Endothelial cell of umbilical vein (primary cell): Measurements from ENCODE around the gene SLC13A5. TPM values are rescaled to one million over a fixed set of nuclear protein-coding genes. Genes with fewer than 3 reads are reported as not detected.

Experiments used
- BruUV-seq: library from RNA; stranded (reverse); fragments of 400-500 nt; replicated peaks from 2 replicates; lab custom pipeline; 2021; lab: Mats Ljungman, UMichigan
- CTCF ChIA-PET: fragments of 300-600, 350-600 bp; sonication (Branson Sonifier 250); formaldehyde crosslinking; loops from one replicate; lab custom pipeline; 2021; ENCODE audit warnings: antibody characterized with exemption, inconsistent platforms; lab: Charles Lee
- POLR2A ChIA-PET: fragments of 300-600, 350-600 bp; sonication (Branson Sonifier 250); formaldehyde crosslinking; loops from one replicate; lab custom pipeline; 2021; ENCODE audit warnings: antibody characterized with exemption, inconsistent platforms; lab: Charles Lee
- DNase-seq: peaks from one replicate; pipeline ENCODE4 v3.0.0-alpha.2; 2011; ENCODE audit warnings: low read depth, low spot score
- FAIRE-seq: peaks from 2 replicates; lab custom pipeline; 2011; peaks lifted over from hg19 to GRCh38; lab: Jason Lieb, UNC
- H2AFZ ChIP-seq: 2 replicates; pipeline ENCODE4 v1.6.0; 2012; ENCODE audit warnings: low read depth, low read length, control low read depth, inconsistent platforms
- H3K27ac ChIP-seq: 2 replicates; pipeline ENCODE4 v1.5.1; 2011; ENCODE audit warnings: low read depth, mild to moderate bottlenecking, control low read depth, low read length, moderate library complexity; ENCODE audit not compliant: insufficient read depth
- H3K27me3 ChIP-seq, 2 experiments: 2 replicates each; pipeline versions ENCODE4 v1.6.0 to v1.6.1; 2011; ENCODE audit warnings: low read length in 2 of 2, mixed read lengths in 1 of 2; ENCODE audit not compliant: control insufficient read depth in 2 of 2, insufficient read depth in 2 of 2
- H3K36me3 ChIP-seq, 2 experiments: 2 replicates in 1 of 2; 3 replicates in 1 of 2; pipeline ENCODE4 v1.5.1; 2011; ENCODE audit warnings: low read length in 2 of 2, mild to moderate bottlenecking in 1 of 2, moderate library complexity in 1 of 2; ENCODE audit not compliant: control insufficient read depth in 2 of 2, insufficient read depth in 2 of 2; ENCODE audit errors: extremely low read depth in 1 of 2
- H3K4me1 ChIP-seq: 3 replicates; pipeline ENCODE4 v1.5.1; 2011; ENCODE audit warnings: mild to moderate bottlenecking, low read length; ENCODE audit not compliant: control insufficient read depth, insufficient read depth; ENCODE audit errors: extremely low read depth
- H3K4me2 ChIP-seq: 2 replicates; pipeline ENCODE4 v1.6.1; 2011; ENCODE audit warnings: low read length, control low read depth, mixed read lengths; ENCODE audit not compliant: insufficient read depth
- H3K4me3 ChIP-seq, 3 experiments: fragments of 200-600 bp in 1 of 3; sonication (generic), shearing (Covaris generic) in 1 of 3; replicated peaks in 1 of 3; 2 replicates each; pipeline ENCODE4 v1.5.1; 2011 to 2016; ENCODE audit warnings: control low read depth in 3 of 3, low read length in 3 of 3, mild to moderate bottlenecking in 2 of 3, inconsistent platforms in 1 of 3, low read depth in 1 of 3, moderate library complexity in 1 of 3; ENCODE audit not compliant: insufficient read depth in 1 of 3
- H3K79me2 ChIP-seq: 2 replicates; pipeline ENCODE4 v1.6.0; 2012; ENCODE audit warnings: low read length, inconsistent platforms; ENCODE audit not compliant: control insufficient read depth, insufficient read depth
- H3K9ac ChIP-seq: replicated peaks from 2 replicates; pipeline ENCODE3; 2011; ENCODE audit warnings: low read length, control low read depth; ENCODE audit not compliant: insufficient read depth; ENCODE audit errors: extremely low read depth
- H3K9me1 ChIP-seq: replicated peaks from 3 replicates; pipeline ENCODE4 v1.6.0; 2011; ENCODE audit warnings: mild to moderate bottlenecking, low read length; ENCODE audit not compliant: control insufficient read depth, insufficient read depth; ENCODE audit errors: extremely low read depth
- H3K9me3 ChIP-seq: replicated peaks from 2 replicates; pipeline ENCODE4 v1.5.1; 2012; ENCODE audit warnings: low read length, inconsistent platforms; ENCODE audit not compliant: control insufficient read depth, insufficient read depth
- H4K20me1 ChIP-seq: replicated peaks from 2 replicates; pipeline ENCODE3; 2011; ENCODE audit warnings: mild to moderate bottlenecking, low read length; ENCODE audit not compliant: control insufficient read depth, insufficient read depth; ENCODE audit errors: extremely low read depth
- CTCF ChIP-seq, 2 donors: IDR thresholded peaks; 1 replicate in 1 of 2; 2 replicates in 1 of 2; pipeline ENCODE4 v1.5.1; 2011; ENCODE audit warnings: low read length in 2 of 2, mild to moderate bottlenecking in 2 of 2, moderate library complexity in 2 of 2, control low read depth in 1 of 2, inconsistent platforms in 1 of 2, low read depth in 1 of 2; ENCODE audit not compliant: insufficient read depth in 1 of 2; ENCODE audit errors: extremely low read depth in 1 of 2
- EZH2 ChIP-seq: IDR thresholded peaks from 2 replicates; pipeline ENCODE4 v1.6.1; 2012; ENCODE audit warnings: borderline replicate concordance, low read depth, mild to moderate bottlenecking, moderate library complexity, low read length, inconsistent platforms; ENCODE audit not compliant: severe bottlenecking
- FOS ChIP-seq: IDR thresholded peaks from 2 replicates; pipeline ENCODE4 v1.6.1; 2011; ENCODE audit warnings: mild to moderate bottlenecking, low read length, moderate library complexity, borderline replicate concordance; ENCODE audit not compliant: insufficient read depth
- GATA2 ChIP-seq: IDR thresholded peaks from 2 replicates; pipeline ENCODE4 v1.7.0; 2011; ENCODE audit warnings: low read depth, mild to moderate bottlenecking, moderate library complexity, mixed read lengths, low read length; ENCODE audit not compliant: insufficient read length, insufficient read depth
- JUN ChIP-seq: IDR thresholded peaks from 2 replicates; pipeline ENCODE4 v1.6.1; 2011; ENCODE audit warnings: borderline replicate concordance, low read depth; ENCODE audit not compliant: insufficient read length, insufficient read depth
- MAX ChIP-seq: IDR thresholded peaks from 2 replicates; pipeline ENCODE4 v1.6.1; 2011; ENCODE audit not compliant: insufficient read depth, insufficient read length
- MYC ChIP-seq: IDR thresholded peaks from one replicate; pipeline ENCODE4 v1.6.1; 2011; ENCODE audit warnings: mild to moderate bottlenecking, low read depth, low read length
- POLR2A ChIP-seq: IDR thresholded peaks from 2 replicates; pipeline ENCODE4 v1.6.1; 2012; ENCODE audit warnings: low read depth, mild to moderate bottlenecking, control low read depth, low read length
- POLR2AphosphoS5 ChIP-seq: IDR thresholded peaks from 2 replicates; pipeline ENCODE4 v1.6.1; 2012; ENCODE audit warnings: low read depth, mild to moderate bottlenecking, control low read depth, low read length, moderate library complexity; ENCODE audit not compliant: insufficient read depth
- dilution Hi-C: fragments of 300-500 bp; cut with MboI; formaldehyde crosslinking; loops from one replicate; pipeline ENCODE4 v1.15.0; 2019; ENCODE audit warnings: low sequenced_read_pairs; ENCODE audit not compliant: extremely low pct_ligation_motif_present
- intact Hi-C: fragments of 100-400 bp; cut with micrococcal nuclease; formaldehyde crosslinking; loops from one replicate; pipeline ENCODE4 v1.10.0; 2022
- polyA plus RNA-seq, 4 experiments: library from polyadenylated mRNA; depleted of rRNA in 3 of 4; stranded (reverse) in 3 of 4; unstranded in 1 of 4; fragments of >200 nt; gene quantifications; 2 replicates each; pipeline versions ENCODE4 v1.2.1 to v1.2.3, GENCODE V29; 2011 to 2012; ENCODE audit warnings: missing spikeins in 1 of 4
- total RNA-seq: library from RNA; stranded (reverse); gene quantifications from 2 replicates; pipeline ENCODE4 v1.2.3, GENCODE V29; 2021

SLC13A5 gene
- total and polyA plus RNA-seq, 2 donors (not counting 3 experiments of a cell fraction or from before 2014, with no cell fraction given) = 0.03 TPM; not detected in 1

DNA sequence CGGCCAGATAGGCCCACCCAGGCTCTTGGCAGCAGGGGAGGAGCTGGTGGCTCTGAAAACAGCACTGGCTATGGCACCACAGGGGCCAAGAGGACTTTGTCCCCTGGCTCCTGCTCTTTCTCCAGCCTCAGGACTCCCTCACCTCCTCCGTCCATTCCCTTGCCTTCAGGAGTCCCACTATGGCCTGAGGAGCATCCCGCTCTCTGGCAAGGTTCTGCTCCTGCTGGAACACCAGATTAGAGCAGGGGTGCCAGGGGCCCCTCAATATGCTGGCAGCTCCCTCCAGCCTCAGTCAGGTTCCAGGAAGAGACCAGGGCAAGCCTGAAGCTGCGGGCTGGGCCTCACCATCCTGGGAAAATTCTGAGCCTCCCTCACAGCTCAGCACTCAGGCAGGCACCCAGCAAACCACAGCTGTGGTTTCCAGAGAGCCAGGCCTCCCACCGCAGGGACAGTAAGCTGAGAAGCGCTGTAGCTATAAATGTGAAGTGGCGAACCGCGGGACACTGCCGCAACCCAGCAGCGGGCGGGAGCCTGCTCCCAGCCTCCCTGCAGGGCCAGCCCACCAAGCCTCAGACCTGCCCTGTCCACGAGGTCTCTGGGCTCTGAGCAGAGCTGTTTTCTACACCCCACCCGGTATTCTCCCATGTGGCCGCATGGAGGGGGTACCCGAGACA, 35.9 kb downstream of the SLC13A5 start:
- no TSS peak for BruUV-seq
- dilution Hi-C loops = no loop called here
- Histone ChIP-seq H3K4me2 (no peak overlapping the region), H3K4me3 (no peak overlapping the region), H3K9me3 (no peaks in the 10 kb centered on the region), H3K4me1 (no peaks in the 10 kb centered on the region), H4K20me1 (no peaks in the 10 kb centered on the region), H3K36me3 (no peaks in the 10 kb centered on the region), H3K27me3 (peaks cover 2 to 7% of the 10 kb centered on the region in 2 experiments), H3K9ac (no peak overlapping the region), H3K27ac (no peak overlapping the region), H2AFZ (no peak overlapping the region), H3K9me1 (no peaks in the 10 kb centered on the region), H3K79me2 (no peaks in the 10 kb centered on the region)
- intact Hi-C loops = no loop called here
- DNase-seq (no peak), FAIRE-seq (no peak)
- TF ChIP-seq POLR2A (no peak), GATA2 (no peak), MAX (no peak), MYC (no peak)
- ChIA-PET POLR2A (no interaction called here), CTCF (interaction anchor here (0.7 to 1.4 kb wide), 4 partner anchors 24 to 233 kb away, joined by 3 to 4 read pairs (median 3); no protein-coding TSS in a partner anchor)

- Histone ChIP-seq H3K9ac (no peak overlapping the region), H3K9me1 (no peaks in the 10 kb centered on the region), H3K9me3 (no peaks in the 10 kb centered on the region), H3K79me2 (no peaks in the 10 kb centered on the region), H4K20me1 (no peaks in the 10 kb centered on the region), H3K36me3 (no peaks in the 10 kb centered on the region), H3K4me3 (no peak overlapping the region), H3K4me1 (no peaks in the 10 kb centered on the region), H3K27ac (no peak overlapping the region), H2AFZ (no peak overlapping the region), H3K4me2 (no peak overlapping the region), H3K27me3 (peaks cover 2 to 7% of the 10 kb centered on the region in 2 experiments)
- no peak for FAIRE-seq
- no TSS peak for BruUV-seq
- CTCF ChIA-PET = interaction anchor here (0.7 to 1.4 kb wide), 4 partner anchors 24 to 234 kb away, joined by 3 to 4 read pairs (median 3); no protein-coding TSS in a partner anchor
- DNase-seq = no peak
- no peak for TF ChIP-seq MYC
- TF ChIP-seq MAX = no peak
- no peak for TF ChIP-seq FOS
- no peak for TF ChIP-seq GATA2
- TF ChIP-seq POLR2A = no peak
- no peak for TF ChIP-seq CTCF (IDR thresholded peaks at IDR 0.05; ENCODE audit: extremely low read depth in 1 of 2, insufficient read depth in 1 of 2, low read depth in 1 of 2, low read length in 2 of 2)
- TF ChIP-seq EZH2 = no peak
- no peak for TF ChIP-seq POLR2AphosphoS5
- no peak for TF ChIP-seq JUN
- dilution Hi-C loops (no loop called here), intact Hi-C loops (no loop called here)
- POLR2A ChIA-PET = no interaction called here
Observed at GRCh38 chr17:6676802-6677157, 36.4 kb downstream of the SLC13A5 start.
